Breast epithelium (tissue), 3 donors: ENCODE results near the gene SCGB1D4.

ENCODE experiments used
- CTCF ChIP-seq, 3 donors: fragments of 450-650 bp; IDR thresholded peaks; one replicate each; pipeline ENCODE4 v1.5.1; 2016 to 2017; ENCODE audit warnings: antibody characterized with exemption in 3 of 3, mild to moderate bottlenecking in 3 of 3, moderate library complexity in 3 of 3
- POLR2A ChIP-seq: fragments of 450-650 bp; IDR thresholded peaks from one replicate; pipeline ENCODE4 v1.6.1; 2016; ENCODE audit warnings: antibody characterized with exemption, mild to moderate bottlenecking, moderate library complexity

- TF ChIP-seq CTCF (IDR thresholded peaks at IDR 0.05) (no peak), POLR2A (no peak)
Measured at GRCh38 chr11:62256281-62256680, 42.6 kb downstream of the SCGB1D4 start.
